HG02870 (cell line): ENCODE data around the gene PIM2.
"Not testable (repeated sequence)": the region's sequence is repeated elsewhere in the genome, so short reads cannot be mapped to it uniquely, and the experiment has no call there.

ENCODE experiments used
- ATAC-seq: cut with Tn5 transposase; IDR thresholded peaks from one replicate; pipeline ENCODE4 v1.9.1; 2021; ENCODE audit warnings: mild to moderate bottlenecking, moderate library complexity; ENCODE audit not compliant: unreplicated experiment

The PIM2 gene

DNA sequence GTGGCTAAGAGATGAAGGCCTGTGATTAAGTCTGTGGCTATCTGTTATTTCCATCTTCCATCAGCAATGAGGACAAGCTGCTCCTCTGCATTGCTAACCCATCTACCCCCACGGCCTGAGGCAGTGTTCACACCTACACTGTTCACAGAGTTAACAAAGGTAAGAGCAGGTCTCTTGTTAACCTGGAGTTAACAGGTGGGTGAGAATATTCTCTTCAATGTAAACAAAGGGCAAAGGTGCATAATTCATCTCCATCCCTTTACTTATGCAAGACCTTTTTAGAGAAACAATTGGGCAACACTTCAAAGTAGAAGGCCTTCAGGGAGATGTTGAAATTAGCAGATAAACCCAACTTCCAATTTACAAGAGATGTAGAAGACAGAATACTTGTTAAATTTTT is 10.2 kb downstream of the PIM2 start:
- no peak for ATAC-seq

DNA sequence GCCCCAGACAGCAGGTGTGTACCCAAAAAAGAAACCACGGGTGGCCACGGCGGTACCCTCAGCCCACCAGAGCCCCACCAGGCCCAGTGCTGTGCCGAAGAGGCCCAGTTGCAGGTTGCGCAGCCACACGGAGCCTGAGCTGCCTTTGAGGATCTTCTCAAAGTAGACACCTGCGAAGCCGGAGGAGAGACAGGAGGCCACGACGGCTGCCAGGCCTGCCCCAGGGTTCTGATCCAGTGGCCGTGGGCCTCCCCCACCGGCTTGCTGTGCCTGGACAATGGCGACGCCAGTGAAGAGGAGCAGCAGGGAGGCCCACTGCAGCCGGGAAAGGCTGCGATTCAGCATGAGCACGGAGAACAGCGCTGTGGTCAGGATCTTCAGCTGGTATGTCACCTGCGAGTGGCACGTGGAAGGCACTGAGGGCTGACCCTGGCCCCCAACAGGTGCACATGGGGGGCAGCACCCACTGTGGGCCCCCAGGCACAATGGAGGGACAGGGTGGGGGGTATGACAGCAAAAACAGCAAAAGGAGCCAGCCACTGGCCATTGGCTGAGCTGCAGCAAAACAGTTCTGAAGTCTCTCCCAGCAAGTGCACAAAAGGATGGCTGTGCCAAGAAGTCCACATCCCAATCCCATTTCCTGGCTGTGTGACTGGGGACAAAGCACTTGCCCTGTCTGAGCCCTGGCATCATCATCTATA is 13.6 kb downstream of the PIM2 start:
- no peak for ATAC-seq

DNA sequence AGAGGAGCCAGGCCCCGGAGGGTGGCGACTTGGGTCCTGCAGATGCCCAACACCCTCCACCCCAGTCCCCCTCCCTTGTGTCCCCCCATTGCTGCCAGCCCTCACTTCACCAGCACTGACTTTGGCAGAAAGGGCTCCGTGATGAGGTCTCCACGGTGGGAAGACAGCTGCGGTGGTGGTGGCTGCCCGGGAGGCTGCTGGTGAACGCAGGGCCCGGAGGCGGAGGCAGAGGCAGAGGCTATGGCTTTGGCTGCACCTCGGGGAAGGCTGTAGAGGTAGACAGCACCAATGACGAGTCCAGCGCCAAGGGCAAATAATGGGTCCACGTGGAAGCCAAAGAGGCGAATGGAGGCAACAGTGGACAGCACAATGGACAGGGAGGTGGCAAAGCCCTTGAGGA is 14.2 kb downstream of the PIM2 start:
- no peak for ATAC-seq

DNA sequence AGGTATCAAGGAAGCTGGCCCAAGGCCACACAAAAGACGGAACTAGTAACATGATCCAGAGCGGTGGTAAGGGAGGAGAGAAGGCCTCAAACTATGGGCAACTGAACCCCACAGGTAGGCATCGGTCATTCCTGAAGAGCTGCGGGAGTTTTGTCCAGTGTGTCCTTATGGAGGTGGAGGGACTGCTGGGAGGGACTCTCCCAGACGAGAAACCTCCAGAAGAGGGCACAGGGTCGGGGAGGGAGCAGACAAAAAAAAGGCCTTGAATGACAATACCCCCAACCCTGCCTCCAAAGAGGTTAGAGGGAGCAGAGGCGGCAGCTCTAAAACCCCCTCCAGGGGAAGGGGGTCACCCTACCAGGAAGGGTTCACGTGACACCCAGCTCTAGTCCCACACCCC is 14.6 kb downstream of the PIM2 start:
- no peak for ATAC-seq

DNA sequence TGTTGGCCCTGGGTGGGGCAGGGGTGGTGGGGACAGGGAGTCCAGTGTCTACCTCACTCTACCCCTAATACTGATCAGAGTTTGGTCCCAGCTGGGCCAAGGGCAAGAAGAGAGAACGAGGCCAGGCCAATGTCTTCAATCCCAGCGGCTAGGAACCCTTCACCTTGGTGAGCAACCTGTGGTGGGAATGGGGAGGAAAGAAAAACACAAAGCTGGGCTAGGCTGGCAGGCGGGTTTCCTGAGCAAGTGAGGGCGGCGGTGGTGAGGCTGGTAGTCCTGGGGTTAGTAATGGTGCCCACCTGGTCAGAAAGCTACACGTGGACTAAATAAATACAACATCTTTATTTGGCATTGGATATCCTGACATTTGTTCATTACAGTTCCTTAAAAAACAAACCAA is 15.5 kb downstream of the PIM2 start:
- no peak for ATAC-seq

DNA sequence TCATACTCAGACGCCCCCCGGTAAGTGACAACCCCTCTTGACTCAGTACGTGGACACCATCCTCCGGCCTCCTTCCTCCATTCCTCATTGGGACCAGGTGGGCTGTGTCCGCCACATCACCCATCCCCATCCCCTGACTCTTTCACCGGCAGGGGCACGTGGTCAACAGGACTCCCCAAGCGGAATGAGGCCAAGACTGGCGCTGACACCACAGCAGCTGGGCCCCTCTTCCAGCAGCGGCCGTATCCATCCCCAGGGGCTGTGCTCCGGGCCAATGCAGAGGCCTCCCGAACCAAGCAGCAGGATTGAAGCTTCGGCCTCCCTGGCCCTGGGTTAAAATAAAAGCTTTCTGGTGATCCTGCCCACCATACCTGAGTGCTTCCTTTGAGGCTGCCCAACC is 16.0 kb downstream of the PIM2 start:
- ATAC-seq: no peak

DNA sequence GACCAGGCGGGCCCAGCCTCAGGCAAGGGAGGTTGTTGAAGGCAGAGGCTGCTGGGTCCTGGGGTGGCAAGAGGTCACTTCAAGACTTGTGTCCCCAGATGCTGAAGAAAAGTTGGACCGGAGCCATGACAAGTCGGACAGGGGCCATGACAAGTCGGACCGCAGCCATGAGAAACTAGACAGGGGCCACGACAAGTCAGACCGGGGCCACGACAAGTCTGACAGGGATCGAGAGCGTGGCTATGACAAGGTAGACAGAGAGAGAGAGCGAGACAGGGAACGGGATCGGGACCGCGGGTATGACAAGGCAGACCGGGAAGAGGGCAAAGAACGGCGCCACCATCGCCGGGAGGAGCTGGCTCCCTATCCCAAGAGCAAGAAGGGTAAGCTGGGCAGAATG is 16.7 kb downstream of the PIM2 start:
- ATAC-seq: no peak

DNA sequence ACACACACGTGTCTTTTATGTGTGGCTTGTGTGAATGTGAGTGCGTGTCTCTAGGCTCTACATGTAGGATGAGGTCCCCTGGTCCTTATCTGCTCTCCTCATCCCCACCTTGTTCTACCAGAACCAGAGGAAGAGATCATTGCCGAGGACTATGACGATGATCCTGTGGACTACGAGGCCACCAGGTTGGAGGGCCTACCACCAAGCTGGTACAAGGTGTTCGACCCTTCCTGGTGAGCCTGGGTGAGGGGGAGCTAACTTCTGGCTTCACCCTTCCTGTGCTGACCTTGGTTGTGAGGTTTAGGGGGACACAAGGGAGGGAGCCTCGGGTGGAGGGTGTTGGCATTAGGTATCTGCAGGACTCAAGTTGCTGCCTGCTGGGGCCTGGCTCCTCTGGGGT is 17.8 kb downstream of the PIM2 start:
- ATAC-seq: no peak

DNA sequence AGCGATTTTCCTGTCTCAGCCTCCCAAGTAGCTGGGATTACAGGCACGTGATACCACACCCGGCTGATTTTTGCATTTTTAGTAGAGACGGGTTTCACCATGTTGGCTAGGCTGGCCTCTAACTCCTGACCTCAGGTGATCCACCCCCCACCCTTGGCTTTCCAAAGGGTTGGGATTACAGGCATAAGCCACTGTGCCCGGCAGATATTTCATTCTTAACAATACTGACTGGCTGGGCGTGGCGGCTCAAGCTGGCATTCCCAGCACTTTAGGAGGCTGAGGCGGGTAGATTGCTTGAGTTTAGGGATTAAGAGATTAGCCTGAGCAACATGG is 19.8 kb downstream of the PIM2 start:
- ATAC-seq: no peak

DNA sequence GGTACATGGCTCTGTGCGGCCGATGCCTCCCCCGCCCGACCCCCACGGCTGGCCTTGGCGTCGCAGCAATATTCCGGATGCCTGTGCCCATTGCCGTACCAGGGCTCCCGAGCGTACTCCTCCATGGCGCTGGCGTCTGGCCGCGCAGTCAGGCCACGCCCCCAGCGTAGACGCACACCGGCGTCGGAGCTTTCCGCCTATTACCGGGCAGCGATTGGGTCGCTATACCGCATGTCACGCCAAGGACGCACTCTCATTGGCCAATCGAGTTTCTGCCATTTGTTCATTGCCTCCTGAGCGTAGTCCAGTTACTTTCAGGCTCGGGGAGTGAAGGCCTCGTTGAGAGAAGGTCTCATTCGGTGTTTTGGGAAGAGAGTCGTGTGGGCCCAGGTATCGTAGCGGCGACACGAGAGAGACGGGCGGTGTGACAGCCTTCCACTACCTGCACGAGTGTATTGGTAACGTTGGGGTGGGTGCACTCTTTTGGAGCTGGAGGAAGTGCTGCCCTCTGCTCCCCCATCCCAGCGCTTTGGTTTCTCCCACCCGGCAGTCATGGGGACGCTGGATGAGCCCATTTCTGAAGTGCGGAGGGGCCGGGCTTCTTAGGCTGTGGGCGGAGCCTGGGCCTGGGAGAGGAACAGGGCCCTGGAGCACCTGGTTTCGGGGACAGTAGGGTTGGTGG is 21.1 kb downstream of the PIM2 start, which contains the start of the genes PQBP1 and TIMM17B:
TSS of gene PQBP1 (plus strand) at position 306 of the 682 bp plus-strand sequence. CDS start 580 bp downstream, outside the sequence.
TSS of gene TIMM17B (minus strand) at position 144 of the 682 bp plus-strand sequence. CDS start at position 125, 19 bp downstream.
- peak; percentile 86 for ATAC-seq

DNA sequence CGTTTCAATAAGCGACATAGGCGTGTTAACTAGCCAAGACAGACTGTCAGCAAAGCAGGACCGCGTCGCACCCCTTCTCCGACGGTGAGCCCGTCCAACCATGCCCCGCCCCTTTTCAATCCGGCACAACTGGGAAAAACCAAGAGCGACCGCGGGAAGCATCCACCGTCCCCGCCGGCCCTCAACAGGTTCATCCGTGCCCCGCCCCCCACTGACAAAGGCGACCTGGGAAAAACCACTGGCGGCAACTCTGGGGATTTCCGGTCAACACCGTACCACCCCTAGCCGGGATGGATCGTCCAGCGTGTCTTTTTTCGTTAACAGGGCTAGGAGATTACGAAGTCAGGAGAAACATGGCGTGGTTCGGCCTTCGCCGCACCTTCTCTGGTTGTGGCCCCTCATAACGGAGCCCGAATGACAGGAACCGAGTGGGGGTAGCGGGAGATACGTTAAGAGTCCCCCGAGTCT is 21.6 kb downstream of the PIM2 start:
- ATAC-seq: peak; percentile 7

DNA sequence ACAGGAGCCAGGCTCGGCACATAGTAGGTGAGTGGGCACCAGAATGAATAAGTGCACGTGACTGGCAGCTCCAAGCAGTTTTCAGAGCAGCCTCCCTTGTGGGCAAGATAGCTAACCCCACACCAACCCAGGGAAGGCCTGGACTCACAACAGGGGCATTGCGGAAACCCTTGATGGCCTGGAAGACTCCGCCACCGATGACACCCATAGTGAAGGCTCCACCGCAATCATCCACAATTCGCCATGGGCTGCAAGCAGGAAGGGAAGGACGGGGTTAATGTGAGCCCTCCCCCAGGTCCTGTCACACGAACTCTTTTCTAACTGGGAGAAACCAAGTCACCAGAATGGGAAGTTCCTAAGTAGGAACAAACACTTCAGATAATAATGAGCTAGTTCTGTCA is 22.2 kb downstream of the PIM2 start:
- ATAC-seq: no peak

DNA sequence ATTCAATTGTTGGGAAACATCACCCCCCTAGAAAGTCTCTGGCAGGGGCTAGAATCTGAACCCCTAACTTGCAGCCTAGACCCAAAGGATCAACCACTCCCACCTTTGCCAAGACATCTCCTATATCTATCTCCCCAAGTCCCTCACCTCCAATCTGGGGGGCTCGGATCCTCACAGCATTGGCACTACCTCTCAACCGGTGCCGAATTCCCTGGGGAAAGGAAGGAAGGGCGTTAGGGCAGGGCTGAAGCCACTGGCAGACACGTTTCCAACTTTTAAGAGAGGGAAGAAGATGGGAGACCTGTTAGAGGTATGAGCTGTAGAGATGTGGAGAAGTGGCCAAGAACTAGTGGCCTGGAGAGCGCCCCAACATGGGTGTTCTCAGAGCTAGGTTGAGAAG is 23.9 kb downstream of the PIM2 start:
- ATAC-seq: no peak

DNA sequence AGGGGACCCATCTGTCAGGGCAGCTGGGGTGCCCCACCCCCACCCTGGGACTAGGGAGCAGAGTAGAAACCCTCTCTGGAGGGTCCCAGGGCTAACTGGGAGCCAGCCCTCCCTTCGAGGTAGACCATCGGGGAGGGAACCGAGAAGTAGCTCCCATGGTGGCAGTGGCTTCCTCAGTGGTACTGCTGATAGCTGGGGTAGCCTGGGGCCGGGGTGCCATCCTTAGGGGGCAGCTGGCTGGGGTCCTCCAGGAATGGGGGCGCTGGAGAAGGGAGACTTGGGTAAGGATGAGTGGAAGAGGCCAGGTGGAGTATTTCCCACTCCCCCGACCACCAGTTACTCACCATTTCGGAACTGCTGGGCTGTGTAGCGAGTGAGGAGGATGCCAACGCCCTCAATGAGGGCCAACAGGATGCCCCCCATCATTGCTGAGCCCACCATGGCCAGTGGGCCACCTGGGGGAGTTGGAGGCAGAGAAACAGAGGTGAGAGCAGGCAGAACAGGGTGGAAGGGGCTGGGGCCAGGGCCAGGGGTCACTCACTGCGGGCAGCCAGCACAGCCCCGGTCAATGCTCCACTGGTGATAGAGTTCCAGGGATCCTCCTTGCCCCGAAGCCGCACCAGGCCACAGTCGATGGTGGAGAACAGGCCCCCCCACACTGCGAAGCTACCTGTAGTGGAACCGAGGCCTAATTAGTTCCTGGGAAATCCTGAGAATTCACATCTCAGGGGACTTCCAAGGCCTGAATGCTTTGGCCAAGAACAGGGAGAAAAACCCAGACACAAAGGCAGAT is 25.1 kb downstream of the PIM2 start:
- ATAC-seq: no peak

DNA sequence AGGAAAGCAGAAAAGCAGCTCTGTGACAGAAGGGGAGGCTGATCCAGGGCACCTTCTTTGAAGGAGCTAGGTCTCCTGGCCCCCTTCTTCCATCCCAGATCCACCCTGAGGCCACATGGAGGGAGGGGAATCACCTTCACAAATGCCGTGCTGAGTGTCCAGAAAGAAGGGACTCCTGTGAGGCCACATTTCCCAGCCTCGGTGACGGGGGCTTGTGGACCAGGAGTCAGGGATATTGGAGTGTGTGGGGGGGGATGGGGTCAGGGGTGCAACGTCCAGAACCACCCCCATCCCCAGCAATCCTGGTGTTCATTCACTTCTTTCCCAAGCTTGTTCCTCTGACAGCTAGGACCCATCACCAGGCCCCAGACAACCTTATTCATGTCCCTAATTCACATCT is 25.9 kb downstream of the PIM2 start:
- no peak for ATAC-seq

DNA sequence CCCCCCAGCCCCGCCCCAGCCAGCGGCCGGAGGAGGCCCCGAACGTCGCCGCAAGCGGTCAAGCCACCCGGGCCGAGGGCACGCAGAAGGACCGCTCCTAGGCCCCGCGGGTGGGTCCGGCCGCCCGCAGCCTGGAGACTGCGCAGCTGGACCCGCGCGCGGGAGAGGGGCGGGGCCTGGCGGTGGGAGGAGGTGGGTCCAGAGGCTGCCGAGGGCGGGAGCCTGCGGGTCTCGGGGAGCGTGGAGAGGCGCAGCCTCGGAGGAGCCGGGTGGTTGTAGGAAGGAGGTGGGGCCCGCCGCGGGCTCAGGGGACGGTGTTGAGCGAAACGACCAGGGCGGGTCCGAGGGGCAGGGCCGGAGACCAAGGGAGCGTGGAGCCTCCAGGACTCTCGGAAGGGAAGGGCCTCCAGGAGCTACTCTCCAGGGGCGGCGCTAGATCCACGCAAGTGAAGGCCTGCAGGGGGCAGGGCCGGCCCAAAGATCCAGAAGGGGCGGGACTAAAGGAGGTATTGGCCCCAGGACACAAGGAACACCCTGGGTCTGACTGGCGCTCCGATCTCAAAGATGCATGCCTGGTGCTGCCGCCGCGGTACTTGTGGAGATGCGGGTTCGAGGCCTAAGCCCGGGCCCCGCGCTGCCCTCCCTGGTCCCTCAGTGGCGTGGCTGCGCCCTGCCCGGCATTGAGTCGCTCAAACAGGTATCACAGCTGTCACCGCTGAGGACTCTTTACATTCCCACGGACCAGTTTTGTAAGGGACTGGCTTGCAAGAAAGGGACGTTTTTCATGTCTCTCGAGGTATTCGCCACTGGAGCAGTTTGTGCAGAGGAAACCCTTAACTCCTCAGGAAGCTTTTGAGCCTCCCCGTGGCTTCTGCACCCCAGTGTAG is 27.2 kb downstream of the PIM2 start:
- peak; percentile 83 for ATAC-seq

DNA sequence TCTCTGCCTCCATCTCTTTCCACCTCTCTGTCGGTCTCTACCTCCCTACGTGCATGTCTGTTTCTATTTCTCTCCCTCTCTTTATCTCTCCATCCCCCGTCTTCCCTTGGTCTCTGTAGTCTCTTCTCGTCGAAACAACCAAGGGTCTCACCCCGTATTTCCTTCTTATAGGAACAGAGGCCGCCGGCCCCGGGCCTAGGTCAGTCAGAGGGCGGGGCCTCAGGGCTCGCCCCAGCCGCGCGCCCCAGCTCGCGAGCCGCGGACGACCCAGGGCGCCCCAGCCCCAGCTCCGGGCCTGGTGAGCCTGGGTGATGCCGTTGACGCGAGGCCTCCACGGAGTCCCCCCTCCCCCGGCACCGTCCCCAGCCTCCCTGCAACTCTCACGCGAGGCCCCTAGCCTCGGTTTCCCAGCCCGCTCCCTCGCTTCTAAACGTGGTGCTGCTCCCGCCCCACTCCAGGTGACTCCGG is 27.9 kb downstream of the PIM2 start:
- peak; percentile 33 for ATAC-seq

DNA sequence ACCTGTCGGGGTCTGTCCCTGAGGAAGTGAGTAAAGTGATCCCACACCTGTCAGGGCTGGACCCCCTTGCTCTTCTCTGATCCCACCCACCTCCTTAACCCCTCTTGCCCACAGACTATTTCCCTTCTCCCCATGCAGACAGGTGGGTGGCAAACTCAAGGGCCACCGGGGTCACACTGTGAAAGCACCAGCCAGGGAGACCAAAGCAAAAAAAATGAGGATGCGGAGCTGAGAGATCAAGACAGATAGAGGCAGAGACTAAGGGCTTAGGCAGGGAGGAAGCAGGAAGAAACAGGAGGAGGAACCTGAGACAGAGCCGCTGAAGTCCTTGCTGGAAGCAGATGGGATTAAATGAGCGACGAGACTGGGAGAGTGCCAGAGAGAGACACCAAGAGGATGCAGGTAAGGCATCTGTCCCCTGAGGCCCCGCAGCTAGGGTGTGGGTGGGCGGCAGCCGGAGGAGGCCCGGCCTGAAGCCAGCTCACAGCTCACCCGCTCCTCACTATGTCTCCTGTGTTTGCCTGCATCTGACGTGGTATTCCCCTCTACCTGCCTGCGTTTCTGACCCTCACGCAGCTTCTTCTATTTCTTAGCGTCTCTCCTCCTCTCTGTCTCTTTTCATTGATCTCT is 28.4 kb downstream of the PIM2 start:
- ATAC-seq: no peak

DNA sequence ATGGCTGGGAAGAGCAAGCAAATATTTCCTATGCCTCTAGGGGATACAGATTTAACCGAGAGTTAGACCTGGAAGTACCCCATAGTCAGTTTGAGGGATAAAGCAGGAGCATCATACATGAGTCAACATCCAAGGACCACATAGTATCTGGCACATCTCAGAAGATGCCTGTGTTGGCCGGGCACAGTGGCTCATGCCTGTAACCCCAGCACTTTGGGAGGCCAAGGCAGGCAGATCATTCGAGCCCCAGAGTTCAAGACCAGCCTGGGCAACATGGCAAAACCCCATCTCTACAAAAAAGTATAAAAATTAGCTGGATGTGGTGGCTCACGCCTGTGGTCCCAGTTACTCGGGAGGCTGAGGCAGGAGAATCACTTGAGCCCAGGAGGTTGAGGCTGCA is 32.2 kb downstream of the PIM2 start:
- ATAC-seq: not testable (repeated sequence)

DNA sequence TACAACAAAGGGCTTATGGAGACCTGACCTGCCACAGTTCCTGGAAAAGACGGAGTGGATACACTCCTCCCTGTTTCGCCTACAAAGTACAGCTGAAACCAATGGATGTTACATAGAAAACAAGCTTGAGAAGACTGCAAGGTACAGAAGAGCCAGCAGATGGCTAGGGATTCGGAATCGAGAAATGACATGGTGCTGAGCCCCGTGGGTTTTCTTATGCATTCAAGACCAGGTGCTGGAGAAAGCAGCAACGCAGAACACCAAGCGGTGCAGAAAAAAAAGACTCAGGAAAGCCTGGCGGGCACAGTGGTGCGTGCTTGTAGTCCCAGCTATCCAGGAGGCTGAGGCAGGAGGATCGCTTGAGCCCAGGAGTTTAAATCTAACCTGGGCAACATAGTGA is 35.1 kb downstream of the PIM2 start:
- ATAC-seq: no peak
